Measurements from ENCODE around the gene C15orf61. TPM values are rescaled to one million over a fixed set of nuclear protein-coding genes. Genes with fewer than 3 reads are reported as not detected.

C15orf61 gene
- total RNA-seq, 1 donor from 2014 or later, result 4.5 TPM

DNA sequence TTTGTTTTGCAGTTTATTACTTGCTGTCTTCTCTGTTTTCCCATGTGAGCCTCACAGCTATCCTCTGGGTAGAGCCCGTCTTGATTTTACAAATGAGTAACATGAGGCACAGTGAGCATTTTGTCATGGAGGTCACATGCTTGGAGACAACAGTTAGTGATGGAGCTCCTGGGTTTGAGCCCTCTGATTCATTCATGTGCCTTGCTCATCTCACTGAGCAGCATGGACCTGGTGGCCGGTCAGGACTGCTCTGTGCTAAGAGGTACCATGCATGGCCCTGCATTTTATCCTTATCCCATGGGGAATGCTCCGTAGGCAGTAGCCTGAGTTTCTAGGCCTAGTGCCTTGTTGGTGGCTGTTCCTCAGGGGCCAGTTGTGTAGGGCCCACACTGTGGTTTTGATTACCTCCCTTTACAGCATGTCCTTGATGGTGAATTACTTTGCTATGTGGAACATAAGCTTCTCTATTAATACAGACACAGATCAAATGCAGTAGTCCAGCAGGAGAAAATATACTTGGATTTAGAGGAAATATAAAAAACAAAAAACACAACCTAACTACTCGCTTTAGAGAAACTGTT lies 57.2 kb downstream of the C15orf61 start:
- H3K36me3 Mint-ChIP-seq (ENCODE audit: low read depth, unreplicated experiment), result peaks cover 3% of the 10 kb centered on the region
- no peaks in the 10 kb centered on the region for H3K9me3 Mint-ChIP-seq (ENCODE audit: unreplicated experiment)
- DNase-seq (ENCODE audit: low spot score), result no peak
- peaks cover 13% of the 10 kb centered on the region for H3K4me1 Mint-ChIP-seq (ENCODE audit: unreplicated experiment)
- peaks cover 2% of the 10 kb centered on the region for H3K27me3 Mint-ChIP-seq (ENCODE audit: unreplicated experiment)
- no peak overlapping the region for H3K27ac Mint-ChIP-seq (ENCODE audit: unreplicated experiment)
- no peak overlapping the region for H3K4me3 Mint-ChIP-seq (ENCODE audit: unreplicated experiment)
- TF ChIP-seq, protein P1, sequence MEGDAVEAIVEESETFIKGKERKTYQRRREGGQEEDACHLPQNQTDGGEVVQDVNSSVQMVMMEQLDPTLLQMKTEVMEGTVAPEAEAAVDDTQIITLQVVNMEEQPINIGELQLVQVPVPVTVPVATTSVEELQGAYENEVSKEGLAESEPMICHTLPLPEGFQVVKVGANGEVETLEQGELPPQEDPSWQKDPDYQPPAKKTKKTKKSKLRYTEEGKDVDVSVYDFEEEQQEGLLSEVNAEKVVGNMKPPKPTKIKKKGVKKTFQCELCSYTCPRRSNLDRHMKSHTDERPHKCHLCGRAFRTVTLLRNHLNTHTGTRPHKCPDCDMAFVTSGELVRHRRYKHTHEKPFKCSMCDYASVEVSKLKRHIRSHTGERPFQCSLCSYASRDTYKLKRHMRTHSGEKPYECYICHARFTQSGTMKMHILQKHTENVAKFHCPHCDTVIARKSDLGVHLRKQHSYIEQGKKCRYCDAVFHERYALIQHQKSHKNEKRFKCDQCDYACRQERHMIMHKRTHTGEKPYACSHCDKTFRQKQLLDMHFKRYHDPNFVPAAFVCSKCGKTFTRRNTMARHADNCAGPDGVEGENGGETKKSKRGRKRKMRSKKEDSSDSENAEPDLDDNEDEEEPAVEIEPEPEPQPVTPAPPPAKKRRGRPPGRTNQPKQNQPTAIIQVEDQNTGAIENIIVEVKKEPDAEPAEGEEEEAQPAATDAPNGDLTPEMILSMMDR (IDR thresholded peaks at IDR 0.05; ENCODE audit: unreplicated experiment), result no peak

DNA sequence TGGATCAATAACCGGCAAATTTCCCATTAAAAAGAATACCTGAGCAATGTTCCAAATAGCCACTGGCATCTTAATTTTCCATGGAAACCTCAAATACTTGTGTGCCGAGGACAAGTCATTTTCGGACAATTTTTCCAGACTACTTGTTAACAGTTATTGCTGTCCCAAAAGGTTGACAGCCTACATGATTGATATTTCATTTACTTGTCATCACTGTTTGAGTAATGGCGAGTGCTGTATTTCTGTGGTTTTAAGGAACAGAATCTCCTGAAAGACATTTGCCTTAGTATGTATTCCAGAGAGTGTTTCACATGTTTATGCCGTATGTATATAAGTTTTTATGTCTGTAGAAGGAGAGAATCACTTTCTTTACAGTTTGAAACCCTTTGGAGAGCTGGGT lies 58.2 kb downstream of the C15orf61 start:
- TF ChIP-seq, protein P1 (IDR thresholded peaks at IDR 0.05; ENCODE audit: unreplicated experiment), result no peak
- Mint-ChIP-seq H3K27me3 (ENCODE audit: unreplicated experiment) (peaks cover 2% of the 10 kb centered on the region), H3K9me3 (ENCODE audit: unreplicated experiment) (no peaks in the 10 kb centered on the region), H3K4me3 (ENCODE audit: unreplicated experiment) (no peak overlapping the region), H3K4me1 (ENCODE audit: unreplicated experiment) (peaks cover 5% of the 10 kb centered on the region), H3K36me3 (ENCODE audit: low read depth, unreplicated experiment) (no peaks in the 10 kb centered on the region), H3K27ac (ENCODE audit: unreplicated experiment) (no peak overlapping the region)
- DNase-seq (ENCODE audit: low spot score), result no peak

Other genes with a start within 250 kb of the C15orf61 start
- gene MAP2K5, start 21.6 kb downstream of the C15orf61 start, total RNA-seq (ENCODE audit: unreplicated experiment), result 22.2 TPM